Keratinocyte (primary cell): ENCODE measurements around the gene COL6A5. TPM values are rescaled to one million over a fixed set of nuclear protein-coding genes. Genes with fewer than 3 reads are reported as not detected.

Experiments used
- DNase-seq: peaks from one replicate; pipeline ENCODE4 v3.0.0-alpha.2; 2011; ENCODE audit warnings: low read depth, missing footprints, low spot score
- FAIRE-seq: peaks from 2 replicates; lab custom pipeline; 2011; peaks lifted over from hg19 to GRCh38; lab: Jason Lieb, UNC
- H2AFZ ChIP-seq: 2 replicates; pipeline ENCODE4 v1.6.0; 2012; ENCODE audit warnings: low read length, control low read depth, inconsistent platforms; ENCODE audit not compliant: control insufficient read depth
- H3K27ac ChIP-seq: 2 replicates; pipeline ENCODE4 v1.5.1; 2011; ENCODE audit warnings: low read length; ENCODE audit not compliant: control insufficient read depth, insufficient read depth
- H3K27me3 ChIP-seq: 3 replicates; pipeline ENCODE4 v1.6.0; 2011; ENCODE audit warnings: low read length; ENCODE audit not compliant: control insufficient read depth, insufficient read depth; ENCODE audit errors: extremely low read depth
- H3K36me3 ChIP-seq, 2 experiments: 2 replicates in 1 of 2; 3 replicates in 1 of 2; pipeline ENCODE4 v1.5.1; 2011; ENCODE audit warnings: low read length in 2 of 2, mild to moderate bottlenecking in 1 of 2; ENCODE audit not compliant: control insufficient read depth in 2 of 2, insufficient read depth in 2 of 2; ENCODE audit errors: extremely low read depth in 1 of 2
- H3K4me1 ChIP-seq: 3 replicates; pipeline ENCODE4 v1.5.1; 2011; ENCODE audit warnings: low read length; ENCODE audit not compliant: control insufficient read depth, insufficient read depth; ENCODE audit errors: extremely low read depth
- H3K4me2 ChIP-seq: 3 replicates; pipeline ENCODE4 v1.6.0; 2011; ENCODE audit warnings: low read depth, low read length; ENCODE audit not compliant: control insufficient read depth, insufficient read depth; ENCODE audit errors: extremely low read depth
- H3K4me3 ChIP-seq, 3 experiments: fragments of 200-600 bp in 1 of 3; sonication (generic) in 1 of 3; 2 replicates in 2 of 3; 3 replicates in 1 of 3; pipeline ENCODE4 v1.5.1; 2011 to 2016; ENCODE audit warnings: low read length in 3 of 3, mild to moderate bottlenecking in 3 of 3, control low read depth in 2 of 3, inconsistent platforms in 1 of 3, low read depth in 1 of 3, mixed read lengths in 1 of 3, mixed run types in 1 of 3, moderate library complexity in 1 of 3; ENCODE audit not compliant: control insufficient read depth in 2 of 3, insufficient read depth in 2 of 3; ENCODE audit errors: extremely low read depth in 1 of 3
- H3K79me2 ChIP-seq: 2 replicates; pipeline ENCODE4 v1.6.0; 2012; ENCODE audit warnings: low read length; ENCODE audit not compliant: control insufficient read depth, insufficient read depth
- H3K9ac ChIP-seq: 3 replicates; pipeline ENCODE4 v1.6.0; 2011; ENCODE audit warnings: low read length; ENCODE audit not compliant: control insufficient read depth, insufficient read depth; ENCODE audit errors: extremely low read depth
- H3K9me1 ChIP-seq: 3 replicates; pipeline ENCODE4 v1.6.0; 2011; ENCODE audit warnings: low read length; ENCODE audit not compliant: control insufficient read depth, insufficient read depth; ENCODE audit errors: extremely low read depth
- H3K9me3 ChIP-seq: 2 replicates; pipeline ENCODE4 v1.5.1; 2012; ENCODE audit warnings: low read depth, low read length; ENCODE audit not compliant: control insufficient read depth
- H4K20me1 ChIP-seq: 3 replicates; pipeline ENCODE4 v1.6.0; 2011; ENCODE audit warnings: low read length; ENCODE audit not compliant: control insufficient read depth, insufficient read depth; ENCODE audit errors: extremely low read depth
- EZH2 ChIP-seq: IDR thresholded peaks from one replicate; pipeline ENCODE4 v1.6.1; 2012; ENCODE audit warnings: inconsistent platforms, mild to moderate bottlenecking, low read length, moderate library complexity
- dilution Hi-C: fragments of 300-500 bp; cut with MboI; formaldehyde crosslinking; loops from one replicate; pipeline ENCODE4 v1.7.0; 2020; ENCODE audit warnings: low sequenced_read_pairs; ENCODE audit not compliant: extremely low pct_ligation_motif_present
- polyA plus RNA-seq, 5 experiments: library from polyadenylated mRNA; depleted of rRNA in 3 of 5; stranded (reverse) in 3 of 5; stranded (forward) in 1 of 5; unstranded in 1 of 5; fragments of >200 nt; gene quantifications; 1 replicate in 1 of 5; 2 replicates in 3 of 5; 3 replicates in 1 of 5; pipeline versions ENCODE4 v1.2.1 to v1.2.3, GENCODE V29; 2011 to 2012; ENCODE audit warnings: missing spikeins in 2 of 5, low read depth in 1 of 5, low replicate concordance in 1 of 5
- TF ChIP-seq, protein P1 (sequence below), 3 experiments: IDR thresholded peaks in 1 of 3; conservative IDR thresholded peaks in 1 of 3; optimal IDR thresholded peaks in 1 of 3; 2 replicates in 2 of 3; 3 replicates in 1 of 3; pipeline versions ENCODE3 to v1.5.1; 2011; ENCODE audit warnings: low read length in 3 of 3, mild to moderate bottlenecking in 3 of 3, moderate library complexity in 2 of 3, control low read depth in 1 of 3, inconsistent platforms in 1 of 3; ENCODE audit not compliant: insufficient read depth in 2 of 3; ENCODE audit errors: extremely low read depth in 1 of 3

Gene COL6A5
- polyA plus RNA-seq, 1 donor (not counting 4 experiments of a cell fraction or from before 2014, with no cell fraction given) = not detected

DNA sequence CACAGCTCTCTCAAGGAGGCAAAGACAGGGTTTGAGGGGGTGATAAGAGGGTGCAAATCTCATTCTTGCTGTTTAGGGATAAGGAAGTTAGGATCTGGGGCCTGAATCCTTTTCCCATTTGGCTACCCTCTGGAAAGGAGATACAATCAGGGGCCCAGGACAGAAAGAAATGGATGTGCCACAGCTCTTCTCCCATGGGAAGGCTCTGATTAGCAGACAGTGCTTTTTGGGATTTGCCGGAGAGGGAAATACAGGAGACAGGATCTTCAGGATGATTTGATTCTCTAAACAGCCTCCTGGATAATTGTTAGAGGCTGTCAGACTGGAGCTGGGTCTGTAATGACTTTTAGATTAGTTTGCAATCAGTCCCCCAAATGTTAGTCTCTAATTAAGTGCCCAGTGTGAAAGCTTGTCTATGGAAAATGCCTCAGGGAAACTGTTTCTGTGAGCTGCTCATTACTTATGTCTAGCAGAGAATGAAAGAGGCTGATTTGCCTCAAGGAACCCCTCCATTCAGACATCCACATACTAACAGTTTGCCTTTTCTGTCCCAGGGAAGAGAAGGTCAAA lies 67.6 kb downstream of the COL6A5 start:
- Histone ChIP-seq H3K27me3 (no peaks in the 10 kb centered on the region), H2AFZ (no peak overlapping the region), H3K4me3 (no peak overlapping the region), H3K4me2 (no peak overlapping the region), H4K20me1 (no peaks in the 10 kb centered on the region), H3K36me3 (no peaks in the 10 kb centered on the region), H3K79me2 (no peaks in the 10 kb centered on the region), H3K4me1 (no peaks in the 10 kb centered on the region), H3K9me3 (no peaks in the 10 kb centered on the region), H3K27ac (no peak overlapping the region), H3K9ac (no peak overlapping the region), H3K9me1 (no peaks in the 10 kb centered on the region)
- TF ChIP-seq, protein P1, sequence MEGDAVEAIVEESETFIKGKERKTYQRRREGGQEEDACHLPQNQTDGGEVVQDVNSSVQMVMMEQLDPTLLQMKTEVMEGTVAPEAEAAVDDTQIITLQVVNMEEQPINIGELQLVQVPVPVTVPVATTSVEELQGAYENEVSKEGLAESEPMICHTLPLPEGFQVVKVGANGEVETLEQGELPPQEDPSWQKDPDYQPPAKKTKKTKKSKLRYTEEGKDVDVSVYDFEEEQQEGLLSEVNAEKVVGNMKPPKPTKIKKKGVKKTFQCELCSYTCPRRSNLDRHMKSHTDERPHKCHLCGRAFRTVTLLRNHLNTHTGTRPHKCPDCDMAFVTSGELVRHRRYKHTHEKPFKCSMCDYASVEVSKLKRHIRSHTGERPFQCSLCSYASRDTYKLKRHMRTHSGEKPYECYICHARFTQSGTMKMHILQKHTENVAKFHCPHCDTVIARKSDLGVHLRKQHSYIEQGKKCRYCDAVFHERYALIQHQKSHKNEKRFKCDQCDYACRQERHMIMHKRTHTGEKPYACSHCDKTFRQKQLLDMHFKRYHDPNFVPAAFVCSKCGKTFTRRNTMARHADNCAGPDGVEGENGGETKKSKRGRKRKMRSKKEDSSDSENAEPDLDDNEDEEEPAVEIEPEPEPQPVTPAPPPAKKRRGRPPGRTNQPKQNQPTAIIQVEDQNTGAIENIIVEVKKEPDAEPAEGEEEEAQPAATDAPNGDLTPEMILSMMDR (optimal IDR thresholded peaks at IDR 0.05 in 1 of 3, IDR thresholded peaks at IDR 0.05 in 1 of 3, conservative IDR thresholded peaks at IDR 0.05 in 1 of 3; ENCODE audit: extremely low read depth in 1 of 3, insufficient read depth in 2 of 3, low read length in 3 of 3) = no peak
- no peak for TF ChIP-seq EZH2
- DNase-seq (no peak), FAIRE-seq (no peak)
- dilution Hi-C loops = no loop called here

DNA sequence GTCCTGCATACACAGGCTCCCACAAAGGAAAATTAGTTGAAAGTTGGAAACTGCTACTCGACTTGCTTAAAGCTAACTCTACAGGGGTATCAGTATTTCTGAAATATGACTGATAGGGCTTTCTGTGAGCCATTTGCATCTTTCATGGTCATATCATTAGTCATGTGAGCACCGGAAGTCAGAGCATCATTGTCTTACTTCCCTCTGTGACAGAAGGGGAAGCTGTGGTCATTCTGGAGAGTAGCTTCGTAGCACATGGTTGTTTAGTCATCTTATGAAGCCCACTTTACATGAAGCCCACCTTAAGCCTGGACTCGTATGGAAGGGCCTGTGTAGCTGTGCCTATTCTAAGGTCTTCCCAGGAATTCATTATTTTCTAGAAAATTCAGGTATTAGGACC lies 69.0 kb downstream of the COL6A5 start:
- H3K4me2 ChIP-seq = no peak overlapping the region
- DNase-seq = no peak
- H3K27me3 ChIP-seq = no peaks in the 10 kb centered on the region
- H3K27ac ChIP-seq = no peak overlapping the region
- H3K9me3 ChIP-seq = no peaks in the 10 kb centered on the region
- FAIRE-seq = no peak
- no peaks in the 10 kb centered on the region for H3K4me1 ChIP-seq
- TF ChIP-seq EZH2 = no peak
- TF ChIP-seq, protein P1 (optimal IDR thresholded peaks at IDR 0.05 in 1 of 3, IDR thresholded peaks at IDR 0.05 in 1 of 3, conservative IDR thresholded peaks at IDR 0.05 in 1 of 3; ENCODE audit: extremely low read depth in 1 of 3, insufficient read depth in 2 of 3, low read length in 3 of 3) = no peak
- H3K36me3 ChIP-seq = no peaks in the 10 kb centered on the region
- H4K20me1 ChIP-seq = no peaks in the 10 kb centered on the region
- no peak overlapping the region for H2AFZ ChIP-seq
- no peak overlapping the region for H3K4me3 ChIP-seq
- dilution Hi-C loops = no loop called here
- no peak overlapping the region for H3K9ac ChIP-seq
- no peaks in the 10 kb centered on the region for H3K9me1 ChIP-seq
- no peaks in the 10 kb centered on the region for H3K79me2 ChIP-seq
